Muscle layer of duodenum (tissue), 2 donors: Measurements from ENCODE around the gene LBHD1.
"Not testable (repeated sequence)": the region's sequence is repeated elsewhere in the genome, so short reads cannot be mapped to it uniquely, and the experiment has no call there.

Source experiments
- H3K27ac ChIP-seq: one replicate; pipeline ENCODE4 v1.7.0; 2013; ENCODE audit warnings: mild to moderate bottlenecking, low read length
- H3K27me3 ChIP-seq: one replicate; pipeline ENCODE4 v1.7.0; 2013; ENCODE audit warnings: low read depth, mild to moderate bottlenecking, control low read depth, low read length
- H3K36me3 ChIP-seq, 2 donors: one replicate each; pipeline ENCODE4 v1.7.0; 2013; ENCODE audit warnings: low read length in 2 of 2, control low read depth in 1 of 2, mild to moderate bottlenecking in 1 of 2; ENCODE audit not compliant: insufficient read depth in 2 of 2, control insufficient read depth in 1 of 2
- H3K4me1 ChIP-seq, 2 donors: one replicate each; pipeline ENCODE4 v1.7.0; 2013; ENCODE audit warnings: low read length in 2 of 2, mild to moderate bottlenecking in 2 of 2, control low read depth in 1 of 2, moderate library complexity in 1 of 2; ENCODE audit not compliant: insufficient read depth in 2 of 2, control insufficient read depth in 1 of 2
- H3K4me3 ChIP-seq, 2 donors: one replicate each; pipeline ENCODE4 v1.7.0; 2013; ENCODE audit warnings: low read length in 2 of 2, low read depth in 1 of 2, mild to moderate bottlenecking in 1 of 2
- H3K9me3 ChIP-seq, 2 donors: one replicate each; pipeline ENCODE4 v1.7.0; 2013; ENCODE audit warnings: low read length in 2 of 2, control low read depth in 1 of 2, mild to moderate bottlenecking in 1 of 2; ENCODE audit not compliant: control insufficient read depth in 1 of 2
- donor health status: healthy.

Gene LBHD1

DNA sequence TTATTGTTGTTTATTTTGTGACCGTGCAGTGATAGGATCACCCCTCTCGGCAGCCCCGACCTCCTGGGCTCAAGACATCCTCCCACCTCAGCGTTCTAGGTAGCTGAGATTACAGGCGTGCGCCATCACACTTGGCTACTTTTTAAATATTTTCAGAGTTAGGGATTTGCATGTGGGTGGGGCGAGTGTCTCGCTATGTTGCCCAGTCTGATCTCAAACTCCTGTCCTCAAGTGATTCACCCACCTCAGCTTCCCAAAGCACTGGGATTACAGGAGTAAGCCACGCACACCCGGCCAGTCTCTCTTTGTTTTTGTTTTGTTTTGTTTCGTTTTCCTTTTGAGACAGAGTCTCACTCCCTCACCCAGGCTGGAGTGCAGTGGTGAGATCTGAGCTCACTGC lies 17.8 kb downstream of the LBHD1 start:
- Histone ChIP-seq H3K4me1 (peaks cover 0 to 13% of the 10 kb centered on the region in 2 donors), H3K4me3 (no peak overlapping the region), H3K27ac (no peak overlapping the region), H3K9me3 (no peaks in the 10 kb centered on the region), H3K36me3 (peaks cover 4% of the 10 kb centered on the region in 2 donors), H3K27me3 (no peaks in the 10 kb centered on the region)

- Histone ChIP-seq H3K9me3 (no peaks in the 10 kb centered on the region), H3K4me1 (peaks cover 0 to 15% of the 10 kb centered on the region in 2 donors), H3K4me3 (peak overlapping the region; percentile 90 to 91), H3K27ac (peak overlapping the region; percentile 88), H3K27me3 (no peaks in the 10 kb centered on the region), H3K36me3 (peaks cover 11 to 20% of the 10 kb centered on the region in 2 donors)
Observed at GRCh38 chr11:62652161-62653006, 19.7 kb downstream of the LBHD1 start.

- H3K4me3 ChIP-seq, H3K27ac ChIP-seq, H3K9me3 ChIP-seq, H3K27me3 ChIP-seq: not testable (repeated sequence)
- H3K4me1 ChIP-seq: peaks cover 6 to 28% of the 10 kb centered on the region in 2 donors
- H3K36me3 ChIP-seq: peaks cover 11 to 27% of the 10 kb centered on the region in 2 donors
Observed at GRCh38 chr11:62650283-62650682, 21.8 kb downstream of the LBHD1 start.

GRCh38 chr11:62649486-62649885 lies 22.6 kb downstream of the LBHD1 start:
- no peak overlapping the region for H3K4me3 ChIP-seq

DNA sequence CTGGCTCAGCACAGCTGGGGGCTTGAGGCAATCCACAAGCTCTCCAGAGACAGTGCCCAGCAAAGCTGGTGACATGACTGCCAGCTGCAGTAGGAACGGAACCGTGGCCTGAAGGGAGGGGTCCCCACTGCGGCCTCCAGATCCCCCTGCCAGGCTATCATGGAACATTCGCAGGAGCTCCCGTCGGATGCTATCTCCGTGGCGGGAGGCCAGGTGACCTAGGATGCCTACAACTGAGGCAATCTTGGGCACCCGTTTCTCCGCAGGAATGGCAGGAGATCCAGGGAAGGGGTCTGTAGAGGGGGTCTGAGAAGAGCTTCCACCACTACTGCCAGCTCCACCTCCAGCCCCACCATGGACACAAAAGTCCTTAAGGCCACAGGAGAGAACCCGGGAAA lies 23.1 kb downstream of the LBHD1 start:
- Histone ChIP-seq H3K9me3 (no peaks in the 10 kb centered on the region), H3K27ac (no peak overlapping the region), H3K36me3 (peaks cover 11 to 32% of the 10 kb centered on the region in 2 donors), H3K4me1 (peaks cover 6 to 39% of the 10 kb centered on the region in 2 donors), H3K27me3 (no peaks in the 10 kb centered on the region), H3K4me3 (no peak overlapping the region)

More at GRCh38 chr11:62649486-62649885, 22.6 kb downstream of the LBHD1 start:
- peaks cover 11 to 28% of the 10 kb centered on the region in 2 donors for H3K36me3 ChIP-seq
- no peak overlapping the region for H3K27ac ChIP-seq
- no peaks in the 10 kb centered on the region for H3K9me3 ChIP-seq
- no peaks in the 10 kb centered on the region for H3K27me3 ChIP-seq
- peaks cover 6 to 36% of the 10 kb centered on the region in 2 donors for H3K4me1 ChIP-seq

GRCh38 chr11:62648185-62648966 lies 23.7 kb downstream of the LBHD1 start:
- H3K27ac ChIP-seq: no peak overlapping the region
- no peaks in the 10 kb centered on the region for H3K9me3 ChIP-seq
- H3K27me3 ChIP-seq: no peaks in the 10 kb centered on the region
- H3K4me3 ChIP-seq: no peak overlapping the region
- peaks cover 11 to 36% of the 10 kb centered on the region in 2 donors for H3K36me3 ChIP-seq
- H3K4me1 ChIP-seq: peaks cover 6 to 39% of the 10 kb centered on the region in 2 donors

GRCh38 chr11:62647609-62648005 lies 24.5 kb downstream of the LBHD1 start:
- H3K9me3 ChIP-seq: no peaks in the 10 kb centered on the region
- peaks cover 14 to 43% of the 10 kb centered on the region in 2 donors for H3K36me3 ChIP-seq
- peaks cover 6 to 38% of the 10 kb centered on the region in 2 donors for H3K4me1 ChIP-seq
- H3K27ac ChIP-seq: no peak overlapping the region
- H3K27me3 ChIP-seq: no peaks in the 10 kb centered on the region
- no peak overlapping the region for H3K4me3 ChIP-seq

DNA sequence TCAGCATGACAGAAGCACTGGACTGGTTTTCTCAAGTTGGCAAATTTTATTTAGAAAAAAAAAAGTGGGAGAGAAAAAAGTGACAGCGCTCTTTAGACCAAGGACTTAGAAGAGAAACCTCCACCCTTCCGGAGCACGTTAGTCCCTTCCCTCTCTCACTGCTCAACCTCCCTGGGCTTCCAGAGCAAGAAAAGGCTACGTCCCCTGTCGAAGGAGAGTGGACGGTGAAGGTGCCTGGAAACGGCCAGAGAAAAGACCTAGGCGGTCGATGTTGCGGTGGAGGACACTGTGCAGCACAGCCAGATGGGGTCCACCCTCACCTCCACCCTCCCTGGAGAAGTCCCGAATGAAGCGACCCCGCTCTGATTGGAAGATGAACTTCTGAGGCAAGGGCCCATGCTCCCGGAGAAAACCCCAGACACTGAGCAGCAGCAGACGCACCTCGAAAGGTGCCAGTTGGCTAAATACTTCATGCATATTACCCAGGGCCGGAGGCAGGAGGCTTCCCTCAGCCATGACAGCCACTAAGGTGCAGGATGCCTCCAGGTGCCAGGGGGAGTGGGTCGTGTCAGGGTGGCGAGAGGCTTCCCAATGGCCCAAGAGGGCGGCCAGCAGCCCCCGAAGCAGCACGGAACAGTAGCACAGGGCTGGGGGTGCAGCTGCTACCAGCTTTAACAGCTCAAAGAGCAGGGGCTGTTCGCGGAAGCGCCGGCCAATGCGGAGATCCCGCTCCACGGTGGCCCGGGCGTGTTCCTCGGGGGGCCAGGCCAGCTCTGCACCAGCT lies 25.1 kb downstream of the LBHD1 start:
- H3K9me3 ChIP-seq: no peaks in the 10 kb centered on the region
- peaks cover 6 to 32% of the 10 kb centered on the region in 2 donors for H3K4me1 ChIP-seq
- H3K27me3 ChIP-seq: no peaks in the 10 kb centered on the region
- H3K27ac ChIP-seq: peak overlapping the region; percentile 68
- H3K4me3 ChIP-seq: peak overlapping the region in 1 of 2 donors; percentile 99
- peaks cover 16 to 43% of the 10 kb centered on the region in 2 donors for H3K36me3 ChIP-seq

DNA sequence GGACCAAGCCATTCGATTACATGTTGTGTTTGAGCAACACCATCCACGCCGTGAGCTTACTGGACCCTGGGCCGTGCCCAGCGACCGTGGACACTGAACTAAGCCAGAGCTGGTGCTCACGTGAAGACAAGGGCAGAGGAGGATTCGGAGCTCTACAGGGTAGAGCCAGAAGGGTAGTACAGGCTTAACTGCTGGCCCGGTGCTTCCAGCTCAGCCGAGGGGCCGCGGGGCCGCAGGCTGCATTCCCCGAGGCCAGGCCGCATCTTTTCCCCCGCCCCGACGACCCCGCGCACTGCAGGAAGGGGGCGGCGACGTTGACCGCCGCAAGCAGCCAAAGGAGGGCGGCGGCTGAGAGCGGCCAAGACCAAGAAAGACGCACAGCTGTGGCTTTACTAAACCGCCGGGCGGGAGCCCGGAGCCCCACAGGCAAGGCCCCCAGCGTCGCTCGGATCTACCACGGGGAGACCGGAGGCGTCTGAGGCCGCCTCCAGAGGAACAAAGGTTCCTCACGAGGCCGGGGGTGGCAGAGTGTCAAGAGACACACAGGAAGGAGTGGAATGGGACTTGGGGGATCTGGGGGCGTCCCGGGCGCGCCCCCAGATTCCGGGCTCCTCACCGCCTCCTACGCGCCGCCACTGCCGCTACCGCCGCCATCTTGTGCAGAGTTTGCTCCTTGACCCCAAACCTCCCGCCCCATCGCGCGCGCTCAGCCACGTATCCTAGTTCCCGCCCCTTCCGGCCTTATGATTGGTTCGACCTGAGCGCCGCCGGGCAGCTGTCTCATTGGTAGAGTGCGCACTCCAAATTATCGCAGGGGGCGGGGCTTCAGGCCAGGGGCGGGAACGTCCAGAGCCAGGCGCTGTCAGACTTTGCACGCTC lies 25.9 kb downstream of the LBHD1 start, which contains the start of gene GANAB:
GANAB (minus strand) TSS at position 668 of the 879 bp plus-strand sequence; CDS start at position 654, 14 bp downstream.
- Histone ChIP-seq H3K4me3 (peak within 1 kb of the TSS; percentile 81 to 99), H3K36me3 (peaks cover 16 to 43% of the 10 kb centered on the region in 2 donors), H3K9me3 (no peaks in the 10 kb centered on the region), H3K27me3 (no peaks in the 10 kb centered on the region), H3K27ac (peak within 1 kb of the TSS; percentile 75), H3K4me1 (peaks cover 6 to 25% of the 10 kb centered on the region in 2 donors)

- Histone ChIP-seq H3K27ac (peak overlapping the region; percentile 75), H3K27me3 (no peaks in the 10 kb centered on the region), H3K4me3 (peak overlapping the region; percentile 81 to 99), H3K36me3 (peaks cover 16 to 43% of the 10 kb centered on the region in 2 donors), H3K9me3 (no peaks in the 10 kb centered on the region), H3K4me1 (peaks cover 6 to 25% of the 10 kb centered on the region in 2 donors)
Observed at GRCh38 chr11:62645671-62645945, 26.5 kb downstream of the LBHD1 start.
